H1 (cell line): ENCODE results near the gene FBXO17. TPM values are rescaled to one million over a fixed set of nuclear protein-coding genes. Genes with fewer than 3 reads are reported as not detected.

ENCODE experiments used
- CBX8 ChIP-seq: fragments of 300-800, 300-1000 bp; sonication (generic); IDR thresholded peaks from 2 replicates; pipeline ENCODE4 v1.7.1; 2016; ENCODE audit warnings: low read depth, low read length, borderline replicate concordance
- FOSL1 ChIP-seq: IDR thresholded peaks from 2 replicates; pipeline ENCODE4 v1.6.1; 2011; ENCODE audit warnings: mild to moderate bottlenecking, low read depth, low read length, moderate library complexity; ENCODE audit not compliant: insufficient read depth
- HDAC6 ChIP-seq: IDR thresholded peaks from one replicate; pipeline ENCODE4 v1.7.1; 2012; ENCODE audit warnings: low read depth, mild to moderate bottlenecking, inconsistent platforms, low read length, moderate library complexity
- SP1 ChIP-seq: IDR thresholded peaks from 2 replicates; pipeline ENCODE4 v1.6.1; 2011; ENCODE audit warnings: low read depth, low read length
- SRF ChIP-seq: IDR thresholded peaks from 2 replicates; pipeline ENCODE4 v1.6.1; 2011; ENCODE audit warnings: mild to moderate bottlenecking, low read depth, low read length, moderate library complexity
- polyA plus RNA-seq, 7 experiments: library from polyadenylated mRNA; depleted of rRNA in 3 of 7; stranded (reverse) in 5 of 7; unstranded in 2 of 7; fragments of >200 nt in 5 of 7; fragments of 200-250 nt in 2 of 7; gene quantifications; 1 replicate in 5 of 7; 2 replicates in 1 of 7; 4 replicates in 1 of 7; pipeline versions ENCODE4 v1.2.1 to v1.2.3, GENCODE V29; 2011 to 2013; ENCODE audit warnings: missing spikeins in 2 of 7, mixed read lengths in 2 of 7
- total RNA-seq: library from RNA; stranded (reverse); fragmentation: NEBNext Ultra II Directional; extraction: Animal tissue kit (Norgen Biotek cat#: 25700); gene quantifications from 2 replicates; pipeline ENCODE4 v1.2.1, GENCODE V29; 2021
- TF ChIP-seq, protein P1 (sequence below): fragments of 300-600 bp; sonication (generic); IDR thresholded peaks from 2 replicates; pipeline ENCODE4 v1.7.1; 2012; ENCODE audit warnings: low read length, moderate library complexity, mild to moderate bottlenecking, inconsistent platforms; ENCODE audit not compliant: insufficient replicate concordance
- TF ChIP-seq, protein P2 (sequence below), 3 experiments: IDR thresholded peaks; 1 replicate in 2 of 3; 2 replicates in 1 of 3; pipeline versions ENCODE4 v1.5.1 to v1.6.1; 2011; ENCODE audit warnings: low read length in 3 of 3, mild to moderate bottlenecking in 3 of 3, inconsistent platforms in 2 of 3, low read depth in 1 of 3, moderate library complexity in 1 of 3; ENCODE audit not compliant: insufficient read depth in 1 of 3; ENCODE audit errors: control extremely low read depth in 1 of 3

Gene FBXO17
- total and polyA plus RNA-seq, 2 of the 8 experiments (the other 6 are each of a cell fraction or from before 2014, with no cell fraction given), result 11.7 to 15.3 TPM

DNA sequence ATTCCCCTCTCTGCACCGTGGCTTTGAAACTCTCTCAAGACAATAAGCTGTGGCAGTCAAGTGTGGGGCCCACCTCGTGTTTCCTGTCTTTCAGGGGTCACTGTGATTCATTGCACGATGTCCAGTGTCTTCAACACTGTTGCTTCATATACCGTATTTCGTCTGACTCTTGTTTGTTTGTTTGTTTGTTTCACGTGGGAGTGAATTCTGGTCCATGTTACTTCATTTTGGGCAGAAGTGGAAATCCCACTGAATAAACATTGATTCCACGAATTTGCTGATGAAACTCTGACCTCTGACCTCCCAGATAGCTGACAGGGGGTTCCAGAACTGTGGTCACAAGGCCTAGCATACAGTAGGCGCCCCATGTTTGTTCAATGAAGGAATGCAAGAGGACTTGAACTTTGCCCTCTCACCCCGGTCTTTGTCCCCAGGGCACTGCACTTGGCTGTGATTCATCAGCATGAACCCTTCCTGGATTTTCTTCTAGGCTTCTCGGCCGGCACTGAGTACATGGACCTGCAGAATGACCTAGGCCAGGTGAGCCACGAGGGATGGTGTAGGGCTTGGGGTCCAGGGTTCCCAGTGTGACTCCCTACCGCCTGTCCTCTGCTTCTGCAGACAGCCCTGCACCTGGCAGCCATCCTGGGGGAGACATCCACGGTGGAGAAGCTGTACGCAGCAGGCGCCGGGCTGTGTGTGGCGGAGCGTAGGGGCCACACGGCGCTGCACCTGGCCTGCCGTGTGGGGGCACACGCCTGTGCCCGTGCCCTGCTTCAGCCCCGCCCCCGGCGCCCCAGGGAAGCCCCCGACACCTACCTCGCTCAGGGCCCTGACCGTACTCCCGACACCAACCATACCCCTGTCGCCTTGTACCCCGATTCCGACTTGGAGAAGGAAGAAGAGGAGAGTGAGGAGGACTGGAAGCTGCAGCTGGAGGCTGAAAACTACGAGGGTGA, 70.7 kb downstream of the FBXO17 start (continued):
- TF ChIP-seq, protein P1, sequence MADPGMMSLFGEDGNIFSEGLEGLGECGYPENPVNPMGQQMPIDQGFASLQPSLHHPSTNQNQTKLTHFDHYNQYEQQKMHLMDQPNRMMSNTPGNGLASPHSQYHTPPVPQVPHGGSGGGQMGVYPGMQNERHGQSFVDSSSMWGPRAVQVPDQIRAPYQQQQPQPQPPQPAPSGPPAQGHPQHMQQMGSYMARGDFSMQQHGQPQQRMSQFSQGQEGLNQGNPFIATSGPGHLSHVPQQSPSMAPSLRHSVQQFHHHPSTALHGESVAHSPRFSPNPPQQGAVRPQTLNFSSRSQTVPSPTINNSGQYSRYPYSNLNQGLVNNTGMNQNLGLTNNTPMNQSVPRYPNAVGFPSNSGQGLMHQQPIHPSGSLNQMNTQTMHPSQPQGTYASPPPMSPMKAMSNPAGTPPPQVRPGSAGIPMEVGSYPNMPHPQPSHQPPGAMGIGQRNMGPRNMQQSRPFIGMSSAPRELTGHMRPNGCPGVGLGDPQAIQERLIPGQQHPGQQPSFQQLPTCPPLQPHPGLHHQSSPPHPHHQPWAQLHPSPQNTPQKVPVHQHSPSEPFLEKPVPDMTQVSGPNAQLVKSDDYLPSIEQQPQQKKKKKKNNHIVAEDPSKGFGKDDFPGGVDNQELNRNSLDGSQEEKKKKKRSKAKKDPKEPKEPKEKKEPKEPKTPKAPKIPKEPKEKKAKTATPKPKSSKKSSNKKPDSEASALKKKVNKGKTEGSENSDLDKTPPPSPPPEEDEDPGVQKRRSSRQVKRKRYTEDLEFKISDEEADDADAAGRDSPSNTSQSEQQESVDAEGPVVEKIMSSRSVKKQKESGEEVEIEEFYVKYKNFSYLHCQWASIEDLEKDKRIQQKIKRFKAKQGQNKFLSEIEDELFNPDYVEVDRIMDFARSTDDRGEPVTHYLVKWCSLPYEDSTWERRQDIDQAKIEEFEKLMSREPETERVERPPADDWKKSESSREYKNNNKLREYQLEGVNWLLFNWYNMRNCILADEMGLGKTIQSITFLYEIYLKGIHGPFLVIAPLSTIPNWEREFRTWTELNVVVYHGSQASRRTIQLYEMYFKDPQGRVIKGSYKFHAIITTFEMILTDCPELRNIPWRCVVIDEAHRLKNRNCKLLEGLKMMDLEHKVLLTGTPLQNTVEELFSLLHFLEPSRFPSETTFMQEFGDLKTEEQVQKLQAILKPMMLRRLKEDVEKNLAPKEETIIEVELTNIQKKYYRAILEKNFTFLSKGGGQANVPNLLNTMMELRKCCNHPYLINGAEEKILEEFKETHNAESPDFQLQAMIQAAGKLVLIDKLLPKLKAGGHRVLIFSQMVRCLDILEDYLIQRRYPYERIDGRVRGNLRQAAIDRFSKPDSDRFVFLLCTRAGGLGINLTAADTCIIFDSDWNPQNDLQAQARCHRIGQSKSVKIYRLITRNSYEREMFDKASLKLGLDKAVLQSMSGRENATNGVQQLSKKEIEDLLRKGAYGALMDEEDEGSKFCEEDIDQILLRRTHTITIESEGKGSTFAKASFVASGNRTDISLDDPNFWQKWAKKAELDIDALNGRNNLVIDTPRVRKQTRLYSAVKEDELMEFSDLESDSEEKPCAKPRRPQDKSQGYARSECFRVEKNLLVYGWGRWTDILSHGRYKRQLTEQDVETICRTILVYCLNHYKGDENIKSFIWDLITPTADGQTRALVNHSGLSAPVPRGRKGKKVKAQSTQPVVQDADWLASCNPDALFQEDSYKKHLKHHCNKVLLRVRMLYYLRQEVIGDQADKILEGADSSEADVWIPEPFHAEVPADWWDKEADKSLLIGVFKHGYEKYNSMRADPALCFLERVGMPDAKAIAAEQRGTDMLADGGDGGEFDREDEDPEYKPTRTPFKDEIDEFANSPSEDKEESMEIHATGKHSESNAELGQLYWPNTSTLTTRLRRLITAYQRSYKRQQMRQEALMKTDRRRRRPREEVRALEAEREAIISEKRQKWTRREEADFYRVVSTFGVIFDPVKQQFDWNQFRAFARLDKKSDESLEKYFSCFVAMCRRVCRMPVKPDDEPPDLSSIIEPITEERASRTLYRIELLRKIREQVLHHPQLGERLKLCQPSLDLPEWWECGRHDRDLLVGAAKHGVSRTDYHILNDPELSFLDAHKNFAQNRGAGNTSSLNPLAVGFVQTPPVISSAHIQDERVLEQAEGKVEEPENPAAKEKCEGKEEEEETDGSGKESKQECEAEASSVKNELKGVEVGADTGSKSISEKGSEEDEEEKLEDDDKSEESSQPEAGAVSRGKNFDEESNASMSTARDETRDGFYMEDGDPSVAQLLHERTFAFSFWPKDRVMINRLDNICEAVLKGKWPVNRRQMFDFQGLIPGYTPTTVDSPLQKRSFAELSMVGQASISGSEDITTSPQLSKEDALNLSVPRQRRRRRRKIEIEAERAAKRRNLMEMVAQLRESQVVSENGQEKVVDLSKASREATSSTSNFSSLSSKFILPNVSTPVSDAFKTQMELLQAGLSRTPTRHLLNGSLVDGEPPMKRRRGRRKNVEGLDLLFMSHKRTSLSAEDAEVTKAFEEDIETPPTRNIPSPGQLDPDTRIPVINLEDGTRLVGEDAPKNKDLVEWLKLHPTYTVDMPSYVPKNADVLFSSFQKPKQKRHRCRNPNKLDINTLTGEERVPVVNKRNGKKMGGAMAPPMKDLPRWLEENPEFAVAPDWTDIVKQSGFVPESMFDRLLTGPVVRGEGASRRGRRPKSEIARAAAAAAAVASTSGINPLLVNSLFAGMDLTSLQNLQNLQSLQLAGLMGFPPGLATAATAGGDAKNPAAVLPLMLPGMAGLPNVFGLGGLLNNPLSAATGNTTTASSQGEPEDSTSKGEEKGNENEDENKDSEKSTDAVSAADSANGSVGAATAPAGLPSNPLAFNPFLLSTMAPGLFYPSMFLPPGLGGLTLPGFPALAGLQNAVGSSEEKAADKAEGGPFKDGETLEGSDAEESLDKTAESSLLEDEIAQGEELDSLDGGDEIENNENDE, result no peak
- no peak for TF ChIP-seq CBX8
- TF ChIP-seq, protein P2, sequence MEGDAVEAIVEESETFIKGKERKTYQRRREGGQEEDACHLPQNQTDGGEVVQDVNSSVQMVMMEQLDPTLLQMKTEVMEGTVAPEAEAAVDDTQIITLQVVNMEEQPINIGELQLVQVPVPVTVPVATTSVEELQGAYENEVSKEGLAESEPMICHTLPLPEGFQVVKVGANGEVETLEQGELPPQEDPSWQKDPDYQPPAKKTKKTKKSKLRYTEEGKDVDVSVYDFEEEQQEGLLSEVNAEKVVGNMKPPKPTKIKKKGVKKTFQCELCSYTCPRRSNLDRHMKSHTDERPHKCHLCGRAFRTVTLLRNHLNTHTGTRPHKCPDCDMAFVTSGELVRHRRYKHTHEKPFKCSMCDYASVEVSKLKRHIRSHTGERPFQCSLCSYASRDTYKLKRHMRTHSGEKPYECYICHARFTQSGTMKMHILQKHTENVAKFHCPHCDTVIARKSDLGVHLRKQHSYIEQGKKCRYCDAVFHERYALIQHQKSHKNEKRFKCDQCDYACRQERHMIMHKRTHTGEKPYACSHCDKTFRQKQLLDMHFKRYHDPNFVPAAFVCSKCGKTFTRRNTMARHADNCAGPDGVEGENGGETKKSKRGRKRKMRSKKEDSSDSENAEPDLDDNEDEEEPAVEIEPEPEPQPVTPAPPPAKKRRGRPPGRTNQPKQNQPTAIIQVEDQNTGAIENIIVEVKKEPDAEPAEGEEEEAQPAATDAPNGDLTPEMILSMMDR (IDR thresholded peaks at IDR 0.05; ENCODE audit: control extremely low read depth in 1 of 3, insufficient read depth in 1 of 3, low read depth in 1 of 3, low read length in 3 of 3), result no peak
- no peak for TF ChIP-seq HDAC6
- TF ChIP-seq FOSL1, result no peak
- no peak for TF ChIP-seq SP1
- TF ChIP-seq SRF, result no peak
